HepG2 (cell line): Measurements from ENCODE around the gene EIF1AD. TPM values are rescaled to one million over a fixed set of nuclear protein-coding genes. Genes with fewer than 3 reads are reported as not detected.

Source experiments
- polyA plus RNA-seq, 8 experiments: library from polyadenylated mRNA; depleted of rRNA in 3 of 8; stranded (reverse) in 7 of 8; unstranded in 1 of 8; fragments of >200 nt; fragmentation: Illumina TruSeq in 4 of 8; extraction: Trizol in 4 of 8; gene quantifications; 2 replicates each; pipeline versions ENCODE4 v1.2.1 to v1.2.3, GENCODE V29; 2011 to 2016; ENCODE audit warnings: low read depth in 4 of 8, missing spikeins in 1 of 8, mixed read lengths in 1 of 8; ENCODE audit not compliant: insufficient read depth in 1 of 8
- total RNA-seq, 5 experiments: library from RNA; depleted of rRNA; stranded (reverse); fragments of >200 nt; fragmentation: Illumina TruSeq; extraction: Trizol; gene quantifications; 2 replicates each; pipeline ENCODE4 v1.2.3, GENCODE V29; 2016; ENCODE audit warnings: low read depth in 1 of 5

The EIF1AD gene
- total and polyA plus RNA-seq, 2 of the 13 experiments (the other 11 are each of a cell fraction or from before 2014, with no cell fraction given) = 18.2 to 30.8 TPM

Other genes starting within 250 kb of the EIF1AD start
- 3.8 and 4.4 TPM in 2 replicates for gene AP5B1, start 221.2 kb downstream of the EIF1AD start, total RNA-seq (2016; rRNA removed; fragmentation: Illumina TruSeq; extraction: Trizol)
- 1.7 and 2.8 TPM in 2 replicates for gene AP5B1, start 221.2 kb downstream of the EIF1AD start, polyA plus RNA-seq (2011; rRNA removed)
- gene OVOL1, start 215.1 kb downstream of the EIF1AD start, total RNA-seq (2016; rRNA removed; fragmentation: Illumina TruSeq; extraction: Trizol) = not detected in 2 replicates
- 0.01 and 0.04 TPM in 2 replicates for gene OVOL1, start 215.1 kb downstream of the EIF1AD start, polyA plus RNA-seq (2011; rRNA removed)
- 0.09 TPM in 1 of 2 replicates, not detected in the other for gene SNX32, start 168.2 kb downstream of the EIF1AD start, total RNA-seq (2016; rRNA removed; fragmentation: Illumina TruSeq; extraction: Trizol)
- 0.29 and 0.34 TPM in 2 replicates for gene SNX32, start 168.2 kb downstream of the EIF1AD start, polyA plus RNA-seq (2011; rRNA removed)
- 383 and 458 TPM in 2 replicates for gene CFL1, start 144.0 kb downstream of the EIF1AD start, total RNA-seq (2016; rRNA removed; fragmentation: Illumina TruSeq; extraction: Trizol)
- 347 and 379 TPM in 2 replicates for gene CFL1, start 144.0 kb downstream of the EIF1AD start, polyA plus RNA-seq (2011; rRNA removed)
- 13.2 and 25.6 TPM in 2 replicates for gene MUS81, start 141.7 kb downstream of the EIF1AD start, total RNA-seq (2016; rRNA removed; fragmentation: Illumina TruSeq; extraction: Trizol)
- 30.2 and 43.6 TPM in 2 replicates for gene MUS81, start 141.7 kb downstream of the EIF1AD start, polyA plus RNA-seq (2011; rRNA removed)
- gene EFEMP2, start 129.4 kb downstream of the EIF1AD start, total RNA-seq (2016; rRNA removed; fragmentation: Illumina TruSeq; extraction: Trizol) = 3.7 and 7.4 TPM in 2 replicates
- gene EFEMP2, start 129.4 kb downstream of the EIF1AD start, polyA plus RNA-seq (2011; rRNA removed) = 29.7 and 34.3 TPM in 2 replicates
- gene CTSW, start 122.3 kb downstream of the EIF1AD start, total RNA-seq (2016; rRNA removed; fragmentation: Illumina TruSeq; extraction: Trizol) = not detected in 2 replicates
- 0.09 TPM in 1 of 2 replicates, not detected in the other for gene CTSW, start 122.3 kb downstream of the EIF1AD start, polyA plus RNA-seq (2011; rRNA removed)
- 62.1 and 66.0 TPM in 2 replicates for gene FIBP, start 113.7 kb downstream of the EIF1AD start, total RNA-seq (2016; rRNA removed; fragmentation: Illumina TruSeq; extraction: Trizol)
- 42.9 and 55.3 TPM in 2 replicates for gene FIBP, start 113.7 kb downstream of the EIF1AD start, polyA plus RNA-seq (2011; rRNA removed)
- gene CCDC85B, start 111.5 kb downstream of the EIF1AD start, total RNA-seq (2016; rRNA removed; fragmentation: Illumina TruSeq; extraction: Trizol) = 15.7 and 19.5 TPM in 2 replicates
- 8.2 and 11.4 TPM in 2 replicates for gene CCDC85B, start 111.5 kb downstream of the EIF1AD start, polyA plus RNA-seq (2011; rRNA removed)
- 3.1 and 4.0 TPM in 2 replicates for gene FOSL1, start 101.8 kb downstream of the EIF1AD start, total RNA-seq (2016; rRNA removed; fragmentation: Illumina TruSeq; extraction: Trizol)
- 2.8 and 4.1 TPM in 2 replicates for gene FOSL1, start 101.8 kb downstream of the EIF1AD start, polyA plus RNA-seq (2011; rRNA removed)
- gene C11orf68, start 83.1 kb downstream of the EIF1AD start, total RNA-seq (2016; rRNA removed; fragmentation: Illumina TruSeq; extraction: Trizol) = 8.4 and 10.0 TPM in 2 replicates
- 28.3 and 37.2 TPM in 2 replicates for gene C11orf68, start 83.1 kb downstream of the EIF1AD start, polyA plus RNA-seq (2011; rRNA removed)
- gene DRAP1, start 82.7 kb downstream of the EIF1AD start, total RNA-seq (2016; rRNA removed; fragmentation: Illumina TruSeq; extraction: Trizol) = 31.5 and 52.3 TPM in 2 replicates
- 44.6 and 46.8 TPM in 2 replicates for gene DRAP1, start 82.7 kb downstream of the EIF1AD start, polyA plus RNA-seq (2011; rRNA removed)
- gene TSGA10IP, start 56.7 kb downstream of the EIF1AD start, total RNA-seq (2016; rRNA removed; fragmentation: Illumina TruSeq; extraction: Trizol) = not detected in 2 replicates
- gene TSGA10IP, start 56.7 kb downstream of the EIF1AD start, polyA plus RNA-seq (2011; rRNA removed) = 0.07 TPM in 1 of 2 replicates, not detected in the other
- gene SART1, start 40.4 kb downstream of the EIF1AD start, total RNA-seq (2016; rRNA removed; fragmentation: Illumina TruSeq; extraction: Trizol) = 18.1 and 22.5 TPM in 2 replicates
- gene SART1, start 40.4 kb downstream of the EIF1AD start, polyA plus RNA-seq (2011; rRNA removed) = 11.3 and 13.1 TPM in 2 replicates
- gene BANF1, start 346 bp upstream of the EIF1AD start, total RNA-seq (2016; rRNA removed; fragmentation: Illumina TruSeq; extraction: Trizol) = 40.5 and 45.9 TPM in 2 replicates
- gene BANF1, start 346 bp upstream of the EIF1AD start, polyA plus RNA-seq (2011; rRNA removed) = 75.9 and 86.5 TPM in 2 replicates
- gene CST6, start 9.9 kb upstream of the EIF1AD start, total RNA-seq (2016; rRNA removed; fragmentation: Illumina TruSeq; extraction: Trizol) = not detected in 2 replicates
- gene CST6, start 9.9 kb upstream of the EIF1AD start, polyA plus RNA-seq (2011; rRNA removed) = not detected in 2 replicates
- gene CATSPER1, start 24.3 kb upstream of the EIF1AD start, total RNA-seq (2016; rRNA removed; fragmentation: Illumina TruSeq; extraction: Trizol) = not detected in 2 replicates
- gene CATSPER1, start 24.3 kb upstream of the EIF1AD start, polyA plus RNA-seq (2011; rRNA removed) = 0.04 and 0.17 TPM in 2 replicates
- not detected in 2 replicates for gene GAL3ST3, start 47.0 kb upstream of the EIF1AD start, total RNA-seq (2016; rRNA removed; fragmentation: Illumina TruSeq; extraction: Trizol)
- not detected in 2 replicates for gene GAL3ST3, start 47.0 kb upstream of the EIF1AD start, polyA plus RNA-seq (2011; rRNA removed)
- 153 and 162 TPM in 2 replicates for gene SF3B2, start 50.2 kb upstream of the EIF1AD start, total RNA-seq (2016; rRNA removed; fragmentation: Illumina TruSeq; extraction: Trizol)
- gene SF3B2, start 50.2 kb upstream of the EIF1AD start, polyA plus RNA-seq (2011; rRNA removed) = 70.0 and 70.4 TPM in 2 replicates
- 7.6 and 12.2 TPM in 2 replicates for gene PACS1, start 68.1 kb upstream of the EIF1AD start, total RNA-seq (2016; rRNA removed; fragmentation: Illumina TruSeq; extraction: Trizol)
- 8.6 and 11.9 TPM in 2 replicates for gene PACS1, start 68.1 kb upstream of the EIF1AD start, polyA plus RNA-seq (2011; rRNA removed)